Neural cell (in vitro differentiated cells): ENCODE measurements around the gene UNC5C.

Source experiments
- CTCF ChIP-seq: fragments of 450-650 bp; IDR thresholded peaks from 2 replicates; pipeline ENCODE4 v1.5.1; 2014; ENCODE audit warnings: antibody characterized with exemption, mild to moderate bottlenecking, moderate library complexity; ENCODE audit not compliant: poor library complexity, severe bottlenecking
- EP300 ChIP-seq: fragments of 450-650 bp; conservative IDR thresholded peaks from 2 replicates; pipeline ENCODE4 v1.6.1; 2014; ENCODE audit warnings: antibody characterized with exemption, mild to moderate bottlenecking, moderate library complexity; ENCODE audit not compliant: poor library complexity, severe bottlenecking
- EZH2 ChIP-seq: fragments of 200-600, 300-800 bp; shearing (Covaris generic), sonication (generic); IDR thresholded peaks from 2 replicates; pipeline ENCODE4 v1.6.1; 2014; ENCODE audit warnings: antibody characterized with exemption, low read length, borderline replicate concordance, mild to moderate bottlenecking; ENCODE audit not compliant: insufficient read depth, poor library complexity, severe bottlenecking
- MXI1 ChIP-seq: fragments of 450-650 bp; conservative IDR thresholded peaks from 2 replicates; pipeline ENCODE4 v1.6.1; 2014; ENCODE audit warnings: antibody characterized with exemption, mild to moderate bottlenecking; ENCODE audit not compliant: poor library complexity, severe bottlenecking
- POLR2AphosphoS5 ChIP-seq: IDR thresholded peaks from 2 replicates; pipeline ENCODE4 v1.6.1; 2012
- RAD21 ChIP-seq: fragments of 450-650 bp; conservative IDR thresholded peaks from 2 replicates; pipeline ENCODE4 v1.6.1; 2014; ENCODE audit warnings: antibody characterized with exemption, mild to moderate bottlenecking, moderate library complexity
- REST ChIP-seq: IDR thresholded peaks from 2 replicates; pipeline ENCODE4 v1.6.1; 2012; ENCODE audit warnings: borderline replicate concordance
- TAF1 ChIP-seq: IDR thresholded peaks from 2 replicates; pipeline ENCODE4 v1.6.1; 2012; ENCODE audit warnings: low read depth

- TF ChIP-seq EZH2 (no peak), CTCF (no peak), EP300 (no peak), POLR2AphosphoS5 (no peak), RAD21 (no peak), MXI1 (no peak), TAF1 (no peak), REST (no peak)
Observed at GRCh38 chr4:95181996-95182306, 366.8 kb downstream of the UNC5C start.
